Activated T-cell treated with anti-CD3 and anti-CD28 coated beads, Interleukin-2, amount 50 U/mL, for 4 hours (primary cell): ENCODE data around the gene GFPT1. TPM values are rescaled to one million over a fixed set of nuclear protein-coding genes. Genes with fewer than 3 reads are reported as not detected.
"Not testable (repeated sequence)": the region's sequence is repeated elsewhere in the genome, so short reads cannot be mapped to it uniquely, and the experiment has no call there.

Experiments used
- ATAC-seq, 2 donors: fragments of 200-7000 bp; cut with Tn5 transposase; one replicate each; pipeline ENCODE4 v1.10.0; 2021
- DNase-seq: peaks from one replicate; pipeline ENCODE4 v3.0.0-alpha.2; 2020
- H3K27me3 Mint-ChIP-seq: one replicate; pipeline ENCODE4 v1.8.0; 2021; ENCODE audit warnings: low read depth, mixed read lengths
- H3K36me3 Mint-ChIP-seq: one replicate; pipeline ENCODE4 v1.8.0; 2022; ENCODE audit warnings: mixed read lengths; ENCODE audit not compliant: insufficient read depth
- H3K4me1 Mint-ChIP-seq: one replicate; pipeline ENCODE4 v1.8.0; 2021; ENCODE audit warnings: low read depth, mixed read lengths
- H3K4me3 Mint-ChIP-seq: one replicate; pipeline ENCODE4 v1.8.0; 2021; ENCODE audit warnings: mild to moderate bottlenecking, moderate library complexity, mixed read lengths
- H3K9me3 Mint-ChIP-seq: one replicate; pipeline ENCODE4 v1.8.0; 2021; ENCODE audit warnings: mixed read lengths
- total RNA-seq, 3 donors: library from RNA; stranded (reverse); gene quantifications; one replicate each; pipeline ENCODE4 v1.2.1, GENCODE V29; 2021

Gene GFPT1
- total RNA-seq: 10 to 100 TPM; 40.7 to 44.5 (median 41.3) TPM

- Mint-ChIP-seq H3K9me3 (no peaks in the 10 kb centered on the region), H3K27me3 (no peaks in the 10 kb centered on the region), H3K4me1 (peaks cover 43% of the 10 kb centered on the region), H3K4me3 (peak within 1 kb of the TSS; percentile 86), H3K36me3 (peaks cover 7% of the 10 kb centered on the region)
- DNase-seq (peak; percentile 90), ATAC-seq (peak; percentile 98 to 99)
Observed at GRCh38 chr2:69386789-69387734, at the start of gene GFPT1. TSS of gene GFPT1 (minus strand) at chr2:69387227. CDS start at chr2:69387071, 156 bp downstream.

DNA sequence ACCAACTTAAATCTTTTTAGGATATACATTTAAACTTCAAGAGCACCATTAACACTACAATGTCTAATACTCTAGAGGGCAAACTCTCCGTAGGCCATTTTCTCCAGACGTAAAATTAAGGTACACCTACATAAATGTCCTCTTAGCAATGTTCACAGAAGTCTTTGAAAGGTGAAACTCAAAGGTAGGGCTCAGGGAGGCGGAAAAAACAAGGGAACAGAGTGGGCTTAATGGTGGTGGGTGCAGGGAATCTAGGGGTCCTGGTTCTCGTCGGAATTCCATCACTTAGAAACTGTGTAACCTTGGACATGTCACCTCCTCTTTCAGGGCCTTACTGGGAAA is 49.5 kb upstream of the GFPT1 start:
- ATAC-seq (peak in 1 of 2 donors; percentile 0), DNase-seq (no peak)
- H3K36me3 Mint-ChIP-seq: peaks cover 6% of the 10 kb centered on the region
- no peaks in the 10 kb centered on the region for H3K27me3 Mint-ChIP-seq
- H3K4me3 Mint-ChIP-seq: peak overlapping the region; percentile 89
- H3K4me1 Mint-ChIP-seq: peaks cover 34% of the 10 kb centered on the region
- no peaks in the 10 kb centered on the region for H3K9me3 Mint-ChIP-seq

DNA sequence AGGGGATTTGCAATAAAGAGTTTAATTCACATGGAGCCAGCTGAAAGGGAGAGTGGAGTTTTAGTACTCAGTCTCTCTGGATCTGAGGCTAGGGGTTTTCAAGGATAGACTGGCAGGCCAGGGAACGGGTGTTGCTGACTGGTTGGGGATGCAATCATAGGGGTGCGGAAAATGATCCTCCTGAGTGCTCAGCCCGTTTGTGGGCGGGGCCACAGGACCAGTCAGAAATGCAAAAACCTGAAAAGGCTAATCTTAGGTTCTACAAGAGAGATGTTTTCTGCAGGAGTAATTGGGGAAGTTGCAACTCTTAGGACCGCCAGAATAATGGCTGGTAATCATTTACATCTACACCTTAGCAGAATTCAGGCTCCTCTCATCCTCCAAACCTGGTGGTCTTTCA is 47.7 kb upstream of the GFPT1 start:
- Mint-ChIP-seq H3K4me3 (no peak overlapping the region), H3K36me3 (peaks cover 10% of the 10 kb centered on the region), H3K4me1 (peaks cover 34% of the 10 kb centered on the region), H3K9me3 (no peaks in the 10 kb centered on the region), H3K27me3 (no peaks in the 10 kb centered on the region)
- ATAC-seq: no peak
- DNase-seq: no peak

- Mint-ChIP-seq H3K9me3 (no peaks in the 10 kb centered on the region), H3K4me1 (peaks cover 6% of the 10 kb centered on the region), H3K36me3 (peaks cover 11% of the 10 kb centered on the region), H3K27me3 (no peaks in the 10 kb centered on the region), H3K4me3 (no peak overlapping the region)
- ATAC-seq (no peak), DNase-seq (no peak)
Observed at GRCh38 chr2:69429491-69430183, 42.6 kb upstream of the GFPT1 start.

DNA sequence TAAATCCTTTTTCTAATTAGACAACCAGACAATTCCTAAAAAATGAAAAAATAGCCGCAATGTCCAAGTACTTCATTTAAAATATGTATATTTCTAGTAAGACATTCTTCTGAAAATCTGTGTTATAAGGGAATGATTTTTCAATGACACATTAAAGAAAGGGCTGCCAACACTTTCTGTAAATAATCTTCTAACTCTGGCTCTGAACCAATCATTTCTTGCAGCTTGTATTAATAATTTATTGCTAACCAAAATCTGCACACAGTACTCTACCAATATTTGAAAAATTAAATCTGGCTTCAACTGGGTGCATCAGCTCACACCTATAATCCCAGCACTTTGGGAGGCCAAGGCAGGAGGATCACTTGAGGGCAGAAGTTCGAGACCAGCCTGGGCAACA is 42.0 kb upstream of the GFPT1 start:
- DNase-seq (no peak), ATAC-seq (no peak)
- H3K36me3 Mint-ChIP-seq: peaks cover 9% of the 10 kb centered on the region
- no peaks in the 10 kb centered on the region for H3K27me3 Mint-ChIP-seq
- no peak overlapping the region for H3K4me3 Mint-ChIP-seq
- H3K4me1 Mint-ChIP-seq: peaks cover 2% of the 10 kb centered on the region
- H3K9me3 Mint-ChIP-seq: no peaks in the 10 kb centered on the region

- no peak for DNase-seq
- H3K36me3 Mint-ChIP-seq: peaks cover 13% of the 10 kb centered on the region
- H3K27me3 Mint-ChIP-seq: no peaks in the 10 kb centered on the region
- H3K4me3 Mint-ChIP-seq: no peak overlapping the region
- no peaks in the 10 kb centered on the region for H3K9me3 Mint-ChIP-seq
- no peaks in the 10 kb centered on the region for H3K4me1 Mint-ChIP-seq
- no peak for ATAC-seq
Observed at GRCh38 chr2:69424419-69424818, 37.4 kb upstream of the GFPT1 start.

- DNase-seq (no peak), ATAC-seq (no peak)
- Mint-ChIP-seq H3K4me1 (no peaks in the 10 kb centered on the region), H3K36me3 (peaks cover 18% of the 10 kb centered on the region), H3K4me3 (no peak overlapping the region), H3K27me3 (no peaks in the 10 kb centered on the region), H3K9me3 (no peaks in the 10 kb centered on the region)
Observed at GRCh38 chr2:69422198-69422597, 35.2 kb upstream of the GFPT1 start.

GRCh38 chr2:69419111-69419510 is 32.1 kb upstream of the GFPT1 start:
- not testable (repeated sequence) for H3K27me3 Mint-ChIP-seq, H3K9me3 Mint-ChIP-seq, ATAC-seq, DNase-seq, H3K4me3 Mint-ChIP-seq, H3K4me1 Mint-ChIP-seq
- H3K36me3 Mint-ChIP-seq: peaks cover 22% of the 10 kb centered on the region

- peaks cover 22% of the 10 kb centered on the region for H3K36me3 Mint-ChIP-seq
- no peaks in the 10 kb centered on the region for H3K27me3 Mint-ChIP-seq
- DNase-seq (no peak), ATAC-seq (no peak)
- H3K9me3 Mint-ChIP-seq: no peaks in the 10 kb centered on the region
- H3K4me3 Mint-ChIP-seq: no peak overlapping the region
- no peaks in the 10 kb centered on the region for H3K4me1 Mint-ChIP-seq
Observed at GRCh38 chr2:69416147-69416546, 29.1 kb upstream of the GFPT1 start.

DNA sequence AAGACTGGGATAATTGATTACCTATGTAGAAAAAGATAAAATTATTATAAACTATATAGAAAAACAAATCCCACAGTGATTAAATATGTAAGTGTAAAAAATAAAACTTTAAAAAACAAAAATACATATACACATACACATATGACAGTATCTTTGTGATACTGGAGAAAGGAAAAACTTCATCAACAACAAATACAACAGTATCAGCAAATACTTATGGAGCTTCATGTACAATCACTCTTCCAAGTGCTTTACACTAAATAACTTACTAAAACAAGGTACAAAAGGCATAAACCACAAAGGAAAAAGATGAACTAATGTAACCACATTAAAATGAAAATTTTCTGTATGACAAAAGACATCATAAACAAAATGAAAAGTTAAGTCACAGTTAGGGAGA is 24.1 kb upstream of the GFPT1 start:
- ATAC-seq (no peak), DNase-seq (no peak)
- H3K27me3 Mint-ChIP-seq: no peaks in the 10 kb centered on the region
- no peak overlapping the region for H3K4me3 Mint-ChIP-seq
- no peaks in the 10 kb centered on the region for H3K4me1 Mint-ChIP-seq
- peaks cover 11% of the 10 kb centered on the region for H3K36me3 Mint-ChIP-seq
- no peaks in the 10 kb centered on the region for H3K9me3 Mint-ChIP-seq

- DNase-seq: no peak
- ATAC-seq: no peak
- Mint-ChIP-seq H3K36me3 (peaks cover 33% of the 10 kb centered on the region), H3K27me3 (no peaks in the 10 kb centered on the region), H3K4me1 (no peaks in the 10 kb centered on the region), H3K4me3 (no peak overlapping the region), H3K9me3 (no peaks in the 10 kb centered on the region)
Observed at GRCh38 chr2:69405306-69405705, 18.3 kb upstream of the GFPT1 start.

GRCh38 chr2:69400121-69400520 is 13.1 kb upstream of the GFPT1 start:
- H3K4me1 Mint-ChIP-seq: no peaks in the 10 kb centered on the region
- no peak overlapping the region for H3K4me3 Mint-ChIP-seq
- H3K27me3 Mint-ChIP-seq: no peaks in the 10 kb centered on the region
- ATAC-seq: no peak
- no peaks in the 10 kb centered on the region for H3K9me3 Mint-ChIP-seq
- H3K36me3 Mint-ChIP-seq: peaks cover 26% of the 10 kb centered on the region
- no peak for DNase-seq

GRCh38 chr2:69397234-69397633 is 10.2 kb upstream of the GFPT1 start:
- H3K4me3 Mint-ChIP-seq: no peak overlapping the region
- no peaks in the 10 kb centered on the region for H3K9me3 Mint-ChIP-seq
- H3K27me3 Mint-ChIP-seq: no peaks in the 10 kb centered on the region
- peaks cover 31% of the 10 kb centered on the region for H3K36me3 Mint-ChIP-seq
- DNase-seq: no peak
- no peaks in the 10 kb centered on the region for H3K4me1 Mint-ChIP-seq
- no peak for ATAC-seq

DNA sequence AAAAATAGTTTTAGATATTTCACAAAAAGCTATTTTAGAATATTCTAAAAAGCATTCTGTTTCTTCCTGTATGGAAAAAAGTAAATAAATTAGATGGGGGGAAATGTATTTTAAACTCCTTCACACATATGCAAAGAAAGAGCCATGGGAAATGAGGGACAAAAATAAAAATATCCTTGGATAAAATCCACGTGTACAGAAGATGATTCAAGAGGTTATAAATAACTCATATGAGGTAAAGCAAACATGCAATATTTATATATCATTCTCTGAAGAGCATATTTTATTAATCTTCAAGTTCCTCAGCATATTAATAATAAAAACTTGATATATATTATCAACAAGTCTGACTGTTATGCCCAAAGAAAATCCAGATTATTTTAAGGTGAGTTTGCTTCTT is 8.8 kb upstream of the GFPT1 start:
- ATAC-seq (no peak), DNase-seq (no peak)
- H3K4me3 Mint-ChIP-seq: no peak overlapping the region
- peaks cover 24% of the 10 kb centered on the region for H3K36me3 Mint-ChIP-seq
- H3K4me1 Mint-ChIP-seq: no peaks in the 10 kb centered on the region
- H3K27me3 Mint-ChIP-seq: no peaks in the 10 kb centered on the region
- H3K9me3 Mint-ChIP-seq: no peaks in the 10 kb centered on the region

GRCh38 chr2:69393963-69394362 is 6.9 kb upstream of the GFPT1 start:
- no peak for ATAC-seq
- Mint-ChIP-seq H3K27me3 (no peaks in the 10 kb centered on the region), H3K9me3 (no peaks in the 10 kb centered on the region), H3K4me3 (no peak overlapping the region), H3K36me3 (peaks cover 18% of the 10 kb centered on the region), H3K4me1 (no peaks in the 10 kb centered on the region)
- no peak for DNase-seq
